ENCODE measurements around the gene ZDHHC1. TPM values are rescaled to one million over a fixed set of nuclear protein-coding genes. Genes with fewer than 3 reads are reported as not detected.

The ZDHHC1 gene
- total RNA-seq: 10 to 100 TPM in 2 of 4 donors, 1 to 10 TPM in 2; 7.1 to 36.3 (median 20.5) TPM

GRCh38 chr16:67415872-67416793, at the start of gene ZDHHC1:
Gene ZDHHC1 (minus strand): TSS chr16:67416477. CDS start chr16:67407775, 8,702 bp downstream.
- Histone ChIP-seq H3K9me3 (no peaks in the 10 kb centered on the region), H3K27ac (peak within 1 kb of the TSS; percentile 78 to 86 (median 82)), H3K4me1 (peaks cover 13 to 28% (median 14%) of the 10 kb centered on the region in 4 donors), H3K36me3 (no peaks in the 10 kb centered on the region), H3K27me3 (no peaks in the 10 kb centered on the region), H3K4me3 (peak within 1 kb of the TSS; percentile 64 to 85 (median 69))
- peak; percentile 76 for DNase-seq
- TF ChIP-seq EP300 (IDR thresholded peaks at IDR 0.05; ENCODE audit: low read depth) (no peak), POLR2A (IDR thresholded peaks at IDR 0.05) (peak; percentile 43), POLR2AphosphoS5 (IDR thresholded peaks at IDR 0.05) (peak; percentile 10 to 58 (median 57))
- TF ChIP-seq, protein P1, sequence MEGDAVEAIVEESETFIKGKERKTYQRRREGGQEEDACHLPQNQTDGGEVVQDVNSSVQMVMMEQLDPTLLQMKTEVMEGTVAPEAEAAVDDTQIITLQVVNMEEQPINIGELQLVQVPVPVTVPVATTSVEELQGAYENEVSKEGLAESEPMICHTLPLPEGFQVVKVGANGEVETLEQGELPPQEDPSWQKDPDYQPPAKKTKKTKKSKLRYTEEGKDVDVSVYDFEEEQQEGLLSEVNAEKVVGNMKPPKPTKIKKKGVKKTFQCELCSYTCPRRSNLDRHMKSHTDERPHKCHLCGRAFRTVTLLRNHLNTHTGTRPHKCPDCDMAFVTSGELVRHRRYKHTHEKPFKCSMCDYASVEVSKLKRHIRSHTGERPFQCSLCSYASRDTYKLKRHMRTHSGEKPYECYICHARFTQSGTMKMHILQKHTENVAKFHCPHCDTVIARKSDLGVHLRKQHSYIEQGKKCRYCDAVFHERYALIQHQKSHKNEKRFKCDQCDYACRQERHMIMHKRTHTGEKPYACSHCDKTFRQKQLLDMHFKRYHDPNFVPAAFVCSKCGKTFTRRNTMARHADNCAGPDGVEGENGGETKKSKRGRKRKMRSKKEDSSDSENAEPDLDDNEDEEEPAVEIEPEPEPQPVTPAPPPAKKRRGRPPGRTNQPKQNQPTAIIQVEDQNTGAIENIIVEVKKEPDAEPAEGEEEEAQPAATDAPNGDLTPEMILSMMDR (IDR thresholded peaks at IDR 0.05): peak; percentile 54 to 72 (median 58)
- intact Hi-C loops (cut with DNase I; ENCODE audit: low total_unique reads): no loop called here
- WGBS, 2 donors (ENCODE audit: low coverage in 1 of 2): 4 to 12% methylated on average over 3 to 38 of the region's 73 CpGs
- in situ Hi-C loops (cut with MboI; ENCODE audit: low pct_ligation_motif_present in 1 of 4, low pct_unique_long_range_greater_than_20kb in 1 of 4, low sequenced_read_pairs in 3 of 4): no loop called here

GRCh38 chr16:67464565-67464964, 48.3 kb upstream of the ZDHHC1 start:
- no peak for DNase-seq
- no peaks in the 10 kb centered on the region for H3K36me3 ChIP-seq
- peak overlapping the region; percentile 90 to 95 (median 94) for H3K27ac ChIP-seq
- no peaks in the 10 kb centered on the region for H3K27me3 ChIP-seq
- H3K4me1 ChIP-seq: peaks cover 53 to 66% (median 61%) of the 10 kb centered on the region in 4 donors
- intact Hi-C loops (cut with DNase I; ENCODE audit: low total_unique reads): loop anchor here (2.0 kb wide), 1 partner anchor 36 kb away; no protein-coding TSS in a partner anchor
- no peaks in the 10 kb centered on the region for H3K9me3 ChIP-seq
- WGBS, 2 donors (ENCODE audit: low coverage in 1 of 2): 83% methylated on average over 2 of the region's 2 CpGs; no CpG with 5 or more reads in 1 of the 2 donors
- TF ChIP-seq EP300 (IDR thresholded peaks at IDR 0.05; ENCODE audit: low read depth): no peak
- TF ChIP-seq POLR2A (IDR thresholded peaks at IDR 0.05): no peak
- no peak for TF ChIP-seq POLR2AphosphoS5 (IDR thresholded peaks at IDR 0.05)
- TF ChIP-seq, protein P1 (IDR thresholded peaks at IDR 0.05): no peak
- no peak overlapping the region for H3K4me3 ChIP-seq
- in situ Hi-C loops (cut with MboI; ENCODE audit: low pct_ligation_motif_present in 1 of 4, low pct_unique_long_range_greater_than_20kb in 1 of 4, low sequenced_read_pairs in 3 of 4): no loop called here

GRCh38 chr16:67463691-67464090, 47.4 kb upstream of the ZDHHC1 start:
- WGBS, 2 donors (ENCODE audit: low coverage in 1 of 2): 94% methylated on average over 4 of the region's 4 CpGs; no CpG with 5 or more reads in 1 of the 2 donors
- H3K9me3 ChIP-seq: no peaks in the 10 kb centered on the region
- H3K36me3 ChIP-seq: no peaks in the 10 kb centered on the region
- intact Hi-C loops (cut with DNase I; ENCODE audit: low total_unique reads): loop anchor here (2.0 kb wide), 1 partner anchor 35 kb away; no protein-coding TSS in a partner anchor
- H3K4me3 ChIP-seq: no peak overlapping the region
- in situ Hi-C loops (cut with MboI; ENCODE audit: low pct_ligation_motif_present in 1 of 4, low pct_unique_long_range_greater_than_20kb in 1 of 4, low sequenced_read_pairs in 3 of 4): no loop called here
- TF ChIP-seq EP300 (IDR thresholded peaks at IDR 0.05; ENCODE audit: low read depth): no peak
- TF ChIP-seq, protein P1 (IDR thresholded peaks at IDR 0.05): no peak
- no peak for TF ChIP-seq POLR2AphosphoS5 (IDR thresholded peaks at IDR 0.05)
- no peak for TF ChIP-seq POLR2A (IDR thresholded peaks at IDR 0.05)
- peak overlapping the region; percentile 90 to 95 (median 94) for H3K27ac ChIP-seq
- H3K4me1 ChIP-seq: peaks cover 62 to 70% (median 70%) of the 10 kb centered on the region in 4 donors
- no peak for DNase-seq
- no peaks in the 10 kb centered on the region for H3K27me3 ChIP-seq

- intact Hi-C loops (cut with DNase I; ENCODE audit: low total_unique reads): no loop called here
- WGBS, 2 donors (ENCODE audit: low coverage in 1 of 2): 57 to 59% methylated on average over 1 to 5 of the region's 5 CpGs
- Histone ChIP-seq H3K27me3 (no peaks in the 10 kb centered on the region), H3K9me3 (no peaks in the 10 kb centered on the region), H3K4me3 (no peak overlapping the region), H3K4me1 (peaks cover 66 to 76% (median 75%) of the 10 kb centered on the region in 4 donors), H3K36me3 (no peaks in the 10 kb centered on the region), H3K27ac (peak overlapping the region; percentile 90 to 95 (median 94))
- TF ChIP-seq EP300 (IDR thresholded peaks at IDR 0.05; ENCODE audit: low read depth) (no peak), POLR2A (IDR thresholded peaks at IDR 0.05) (peak; percentile 88), POLR2AphosphoS5 (IDR thresholded peaks at IDR 0.05) (peak; percentile 68 to 89 (median 88))
- TF ChIP-seq, protein P1 (IDR thresholded peaks at IDR 0.05): no peak
- in situ Hi-C loops (cut with MboI; ENCODE audit: low pct_ligation_motif_present in 1 of 4, low pct_unique_long_range_greater_than_20kb in 1 of 4, low sequenced_read_pairs in 3 of 4): no loop called here
- peak; percentile 83 for DNase-seq
Observed at GRCh38 chr16:67463059-67463458, 46.8 kb upstream of the ZDHHC1 start.
